Nasal cavity respiratory epithelium epithelial cell of viscerocranial mucosa (primary cell): ENCODE measurements around the gene MTM1. TPM values are rescaled to one million over a fixed set of nuclear protein-coding genes. Genes with fewer than 3 reads are reported as not detected.

ENCODE experiments used
- total RNA-seq: library from RNA; depleted of rRNA; stranded (reverse); fragments of >200 nt; gene quantifications from 2 replicates; pipeline ENCODE4 v1.2.3, GENCODE V29; 2014

MTM1 gene
- 20.1 and 21.2 TPM in 2 replicates for total RNA-seq

GRCh38 chrX:150568320-150569154 lies at the start of gene MTM1:
MTM1 (plus strand) TSS chrX:150568621; CDS start chrX:150592615, 23,994 bp downstream.

GRCh38 chrX:150692831-150693724 lies 124.7 kb downstream of the MTM1 start, which contains the start of gene MTMR1:
MTMR1 (plus strand) TSS chrX:150693396; CDS start chrX:150693531, 135 bp downstream.

Other genes with a start within 250 kb of the MTM1 start
- gene MAMLD1, start 205.3 kb upstream of the MTM1 start, total RNA-seq = under 0.01 and 0.71 TPM in 2 replicates
- 12.0 and 32.8 TPM in 2 replicates for gene MTMR1, start 124.8 kb downstream of the MTM1 start, total RNA-seq